HepG2 (cell line): ENCODE data around the gene RAB43. TPM values are rescaled to one million over a fixed set of nuclear protein-coding genes. Genes with fewer than 3 reads are reported as not detected.

ENCODE experiments used
- FOXK1 ChIP-seq: sonication (generic); formaldehyde crosslinking; IDR thresholded peaks from 2 replicates; pipeline ENCODE4 v1.4.0; 2020; ENCODE audit warnings: low read depth, missing genetic modification reagents, borderline replicate concordance
- GABPB1 ChIP-seq: IDR thresholded peaks from 2 replicates; pipeline ENCODE4 v1.6.1; 2016; ENCODE audit warnings: mild to moderate bottlenecking, missing genetic modification reagents, moderate library complexity, missing compliant biosample characterization
- MAZ ChIP-seq, 2 experiments: sonication (generic) in 1 of 2; formaldehyde crosslinking in 1 of 2; IDR thresholded peaks; 2 replicates each; pipeline versions ENCODE4 v1.5.0 to v1.6.1; 2012 to 2020; ENCODE audit warnings: low read depth in 2 of 2, mild to moderate bottlenecking in 2 of 2, borderline replicate concordance in 1 of 2, improper control_type of control experiment in 1 of 2, low read length in 1 of 2, missing genetic modification reagents in 1 of 2, moderate library complexity in 1 of 2
- MNT ChIP-seq: fragments of 450-650 bp; IDR thresholded peaks from 2 replicates; pipeline ENCODE4 v1.6.1; 2016
- MYNN ChIP-seq: sonication (generic); formaldehyde crosslinking; IDR thresholded peaks from 2 replicates; pipeline ENCODE4 v1.4.0; 2020; ENCODE audit warnings: mild to moderate bottlenecking, low read depth, missing genetic modification reagents
- SP5 ChIP-seq: IDR thresholded peaks from 2 replicates; pipeline ENCODE4 v1.6.1; 2016; ENCODE audit warnings: low read depth, borderline replicate concordance
- TIGD3 ChIP-seq: sonication (generic); formaldehyde crosslinking; IDR thresholded peaks from 2 replicates; pipeline ENCODE4 v1.5.1; 2020; ENCODE audit warnings: mild to moderate bottlenecking, missing genetic modification reagents, borderline replicate concordance
- TRAFD1 ChIP-seq: sonication (generic); formaldehyde crosslinking; IDR thresholded peaks from 2 replicates; pipeline ENCODE4 v1.5.1; 2020; ENCODE audit warnings: missing genetic modification reagents, mild to moderate bottlenecking, borderline replicate concordance
- ZBTB38 ChIP-seq: sonication (generic); formaldehyde crosslinking; IDR thresholded peaks from 2 replicates; pipeline ENCODE4 v1.5.1; 2020; ENCODE audit warnings: mild to moderate bottlenecking, missing genetic modification reagents
- ZEB1 ChIP-seq: IDR thresholded peaks from 2 replicates; pipeline ENCODE4 v1.6.1; 2012; ENCODE audit warnings: mild to moderate bottlenecking, low read depth, inconsistent platforms; ENCODE audit not compliant: insufficient replicate concordance
- ZNF672 ChIP-seq: sonication (generic); formaldehyde crosslinking; IDR thresholded peaks from 2 replicates; pipeline ENCODE4 v1.8.1; 2022; ENCODE audit warnings: missing genetic modification reagents
- polyA plus RNA-seq, 8 experiments: library from polyadenylated mRNA; depleted of rRNA in 3 of 8; stranded (reverse) in 7 of 8; unstranded in 1 of 8; fragments of >200 nt; fragmentation: Illumina TruSeq in 4 of 8; extraction: Trizol in 4 of 8; gene quantifications; 2 replicates each; pipeline versions ENCODE4 v1.2.1 to v1.2.3, GENCODE V29; 2011 to 2016; ENCODE audit warnings: low read depth in 4 of 8, missing spikeins in 1 of 8, mixed read lengths in 1 of 8; ENCODE audit not compliant: insufficient read depth in 1 of 8
- total RNA-seq, 5 experiments: library from RNA; depleted of rRNA; stranded (reverse); fragments of >200 nt; fragmentation: Illumina TruSeq; extraction: Trizol; gene quantifications; 2 replicates each; pipeline ENCODE4 v1.2.3, GENCODE V29; 2016; ENCODE audit warnings: low read depth in 1 of 5
- TF ChIP-seq, protein P1 (sequence below): sonication (generic); formaldehyde crosslinking; IDR thresholded peaks from 2 replicates; pipeline ENCODE4 v1.5.1; 2020; ENCODE audit warnings: missing genetic modification reagents, mild to moderate bottlenecking, borderline replicate concordance
- TF ChIP-seq, protein P2 (sequence below): sonication (generic); formaldehyde crosslinking; IDR thresholded peaks from 2 replicates; pipeline ENCODE4 v1.8.1; 2023; ENCODE audit warnings: mild to moderate bottlenecking, moderate library complexity, missing genetic modification reagents
- TF ChIP-seq, protein P3 (sequence below): sonication (generic); formaldehyde crosslinking; IDR thresholded peaks from 2 replicates; pipeline ENCODE4 v1.5.1; 2020; ENCODE audit warnings: missing genetic modification reagents, mild to moderate bottlenecking, borderline replicate concordance

RAB43 gene
- total and polyA plus RNA-seq, 2 of the 13 experiments (the other 11 are each of a cell fraction or from before 2014, with no cell fraction given) = 11.8 to 18.4 TPM

GRCh38 chr3:129119365-129120100, 2.1 kb downstream of the RAB43 start (continued):
- TF ChIP-seq, protein P1, sequence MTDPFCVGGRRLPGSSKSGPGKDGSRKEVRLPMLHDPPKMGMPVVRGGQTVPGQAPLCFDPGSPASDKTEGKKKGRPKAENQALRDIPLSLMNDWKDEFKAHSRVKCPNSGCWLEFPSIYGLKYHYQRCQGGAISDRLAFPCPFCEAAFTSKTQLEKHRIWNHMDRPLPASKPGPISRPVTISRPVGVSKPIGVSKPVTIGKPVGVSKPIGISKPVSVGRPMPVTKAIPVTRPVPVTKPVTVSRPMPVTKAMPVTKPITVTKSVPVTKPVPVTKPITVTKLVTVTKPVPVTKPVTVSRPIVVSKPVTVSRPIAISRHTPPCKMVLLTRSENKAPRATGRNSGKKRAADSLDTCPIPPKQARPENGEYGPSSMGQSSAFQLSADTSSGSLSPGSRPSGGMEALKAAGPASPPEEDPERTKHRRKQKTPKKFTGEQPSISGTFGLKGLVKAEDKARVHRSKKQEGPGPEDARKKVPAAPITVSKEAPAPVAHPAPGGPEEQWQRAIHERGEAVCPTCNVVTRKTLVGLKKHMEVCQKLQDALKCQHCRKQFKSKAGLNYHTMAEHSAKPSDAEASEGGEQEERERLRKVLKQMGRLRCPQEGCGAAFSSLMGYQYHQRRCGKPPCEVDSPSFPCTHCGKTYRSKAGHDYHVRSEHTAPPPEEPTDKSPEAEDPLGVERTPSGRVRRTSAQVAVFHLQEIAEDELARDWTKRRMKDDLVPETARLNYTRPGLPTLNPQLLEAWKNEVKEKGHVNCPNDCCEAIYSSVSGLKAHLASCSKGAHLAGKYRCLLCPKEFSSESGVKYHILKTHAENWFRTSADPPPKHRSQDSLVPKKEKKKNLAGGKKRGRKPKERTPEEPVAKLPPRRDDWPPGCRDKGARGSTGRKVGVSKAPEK (CRISPR knock-in tag) = no peak
- TF ChIP-seq FOXK1 (CRISPR knock-in tag) (peak; percentile 96), ZBTB38 (CRISPR knock-in tag) (peak; percentile 33; the same call in 1 of the 2 replicates), MAZ (IDR thresholded peaks at IDR 0.05; ENCODE audit: borderline replicate concordance, low read depth, low read length) (no peak), MAZ (CRISPR knock-in tag; IDR thresholded peaks at IDR 0.05; ENCODE audit: low read depth) (peak; percentile 53; the same call in 1 of the 2 replicates), GABPB1 (CRISPR knock-in tag) (peak; percentile 71), MNT (peak; percentile 50), TRAFD1 (CRISPR knock-in tag) (peak; percentile 92; the same call in 1 of the 2 replicates), SP5 (CRISPR knock-in tag) (peak; percentile 88), ZNF672 (CRISPR knock-in tag) (no peak), MYNN (CRISPR knock-in tag) (no peak), ZEB1 (peak; percentile 85), TIGD3 (CRISPR knock-in tag) (0 out of 2 replicates have a peak, but pooled peaks have one; percentile 48)
- TF ChIP-seq, protein P2, sequence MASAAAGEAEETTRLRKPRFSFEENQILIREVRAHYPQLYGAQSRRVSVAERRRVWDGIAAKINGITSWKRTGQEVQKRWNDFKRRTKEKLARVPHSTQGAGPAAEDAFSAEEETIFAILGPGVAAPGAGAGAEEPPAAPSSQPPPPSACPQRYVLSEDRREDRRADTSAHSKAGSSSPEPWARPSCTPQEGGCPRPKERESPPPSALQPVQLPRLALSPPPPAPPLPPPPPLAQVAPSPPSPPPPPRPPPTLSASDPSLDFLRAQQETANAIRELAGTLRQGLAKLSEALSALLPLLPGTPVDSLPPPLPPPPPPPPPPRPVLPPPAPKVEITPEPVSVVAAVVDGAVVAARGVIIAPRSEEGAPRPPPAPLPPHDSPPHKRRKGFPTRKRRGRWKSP (CRISPR knock-in tag) = peak; percentile 88
- TF ChIP-seq, protein P3, sequence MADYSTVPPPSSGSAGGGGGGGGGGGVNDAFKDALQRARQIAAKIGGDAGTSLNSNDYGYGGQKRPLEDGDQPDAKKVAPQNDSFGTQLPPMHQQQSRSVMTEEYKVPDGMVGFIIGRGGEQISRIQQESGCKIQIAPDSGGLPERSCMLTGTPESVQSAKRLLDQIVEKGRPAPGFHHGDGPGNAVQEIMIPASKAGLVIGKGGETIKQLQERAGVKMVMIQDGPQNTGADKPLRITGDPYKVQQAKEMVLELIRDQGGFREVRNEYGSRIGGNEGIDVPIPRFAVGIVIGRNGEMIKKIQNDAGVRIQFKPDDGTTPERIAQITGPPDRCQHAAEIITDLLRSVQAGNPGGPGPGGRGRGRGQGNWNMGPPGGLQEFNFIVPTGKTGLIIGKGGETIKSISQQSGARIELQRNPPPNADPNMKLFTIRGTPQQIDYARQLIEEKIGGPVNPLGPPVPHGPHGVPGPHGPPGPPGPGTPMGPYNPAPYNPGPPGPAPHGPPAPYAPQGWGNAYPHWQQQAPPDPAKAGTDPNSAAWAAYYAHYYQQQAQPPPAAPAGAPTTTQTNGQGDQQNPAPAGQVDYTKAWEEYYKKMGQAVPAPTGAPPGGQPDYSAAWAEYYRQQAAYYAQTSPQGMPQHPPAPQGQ (CRISPR knock-in tag) = peak; percentile 57; the same call in 1 of the 2 replicates
